ENCODE results near the gene RAD51B. TPM values are rescaled to one million over a fixed set of nuclear protein-coding genes. Genes with fewer than 3 reads are reported as not detected.

RAD51B gene
- total RNA-seq, 1 experiment from 2014 or later, result 29.9 TPM

- ChIA-PET POLR2A (ENCODE audit: unreplicated experiment) (no interaction called here), CTCF (no interaction called here)
- H2AFZ ChIP-seq, result no peak overlapping the region
- no peaks in the 10 kb centered on the region for H3K79me2 ChIP-seq (ENCODE audit: low read depth)
- H3K4me2 ChIP-seq, result no peak overlapping the region
- no peaks in the 10 kb centered on the region for H3K36me3 ChIP-seq (ENCODE audit: low read depth)
- no peaks in the 10 kb centered on the region for H3K27me3 ChIP-seq (ENCODE audit: insufficient read depth, low read depth)
- no peaks in the 10 kb centered on the region for H3F3A ChIP-seq (ENCODE audit: insufficient read depth, low read depth)
- H3K4me1 ChIP-seq (replicated peaks; ENCODE audit: insufficient read depth), result no peaks in the 10 kb centered on the region
- H3K9me2 ChIP-seq (ENCODE audit: insufficient read depth), result no peaks in the 10 kb centered on the region
- no TSS peak for BruUV-seq (replicated peaks)
- no peaks in the 10 kb centered on the region for H4K20me1 ChIP-seq (ENCODE audit: insufficient read depth)
- no peaks in the 10 kb centered on the region for H3K9me3 ChIP-seq (ENCODE audit: insufficient read depth, low read depth)
- TF ChIP-seq EZH2 (IDR thresholded peaks at IDR 0.05; ENCODE audit: low read depth), result no peak
- no peak for TF ChIP-seq CTCF (conservative IDR thresholded peaks at IDR 0.05)
- no peak for DNase-seq
- intact Hi-C loops (cut with micrococcal nuclease; ENCODE audit: unreplicated experiment), result no loop called here
- no peak overlapping the region for H3K27ac ChIP-seq
- H3K4me3 ChIP-seq, result no peak overlapping the region
Measured at GRCh38 chr14:68394118-68394763, 574.7 kb downstream of the RAD51B start.

GRCh38 chr14:68394764-68395143 is 575.2 kb downstream of the RAD51B start:
- ChIA-PET CTCF (no interaction called here), POLR2A (ENCODE audit: unreplicated experiment) (no interaction called here)
- H3K9me3 ChIP-seq (ENCODE audit: insufficient read depth, low read depth), result no peaks in the 10 kb centered on the region
- intact Hi-C loops (cut with micrococcal nuclease; ENCODE audit: unreplicated experiment), result no loop called here
- no TSS peak for BruUV-seq (replicated peaks)
- no peaks in the 10 kb centered on the region for H4K20me1 ChIP-seq (ENCODE audit: insufficient read depth)
- DNase-seq, result no peak
- no peaks in the 10 kb centered on the region for H3K36me3 ChIP-seq (ENCODE audit: low read depth)
- H3K4me3 ChIP-seq, result no peak overlapping the region
- H3K4me1 ChIP-seq (replicated peaks; ENCODE audit: insufficient read depth), result 0 out of 2 replicates have a peak, but pooled peaks cover 1% of the 10 kb centered on the region
- H3K79me2 ChIP-seq (ENCODE audit: low read depth), result no peaks in the 10 kb centered on the region
- no peak overlapping the region for H3K27ac ChIP-seq
- TF ChIP-seq CTCF (conservative IDR thresholded peaks at IDR 0.05) (no peak), EZH2 (IDR thresholded peaks at IDR 0.05; ENCODE audit: low read depth) (no peak)
- no peaks in the 10 kb centered on the region for H3K9me2 ChIP-seq (ENCODE audit: insufficient read depth)
- H2AFZ ChIP-seq, result no peak overlapping the region
- H3F3A ChIP-seq (ENCODE audit: insufficient read depth, low read depth), result no peaks in the 10 kb centered on the region
- H3K4me2 ChIP-seq, result no peak overlapping the region
- H3K27me3 ChIP-seq (ENCODE audit: insufficient read depth, low read depth), result no peaks in the 10 kb centered on the region

GRCh38 chr14:68395604-68396003 is 576.0 kb downstream of the RAD51B start:
- Histone ChIP-seq H2AFZ (no peak overlapping the region), H3K9me3 (ENCODE audit: insufficient read depth, low read depth) (no peaks in the 10 kb centered on the region), H3K27ac (no peak overlapping the region), H3K27me3 (ENCODE audit: insufficient read depth, low read depth) (no peaks in the 10 kb centered on the region), H3K4me3 (no peak overlapping the region), H3K79me2 (ENCODE audit: low read depth) (no peaks in the 10 kb centered on the region), H3K4me1 (replicated peaks; ENCODE audit: insufficient read depth) (peaks cover 10% of the 10 kb centered on the region; the same call in 1 of the 2 replicates), H3K36me3 (ENCODE audit: low read depth) (no peaks in the 10 kb centered on the region), H3K9me2 (ENCODE audit: insufficient read depth) (no peaks in the 10 kb centered on the region), H3K4me2 (no peak overlapping the region), H4K20me1 (ENCODE audit: insufficient read depth) (no peaks in the 10 kb centered on the region), H3F3A (ENCODE audit: insufficient read depth, low read depth) (no peaks in the 10 kb centered on the region)
- no peak for DNase-seq
- intact Hi-C loops (cut with micrococcal nuclease; ENCODE audit: unreplicated experiment), result no loop called here
- ChIA-PET POLR2A (ENCODE audit: unreplicated experiment) (no interaction called here), CTCF (no interaction called here)
- BruUV-seq (replicated peaks), result no TSS peak
- TF ChIP-seq CTCF (conservative IDR thresholded peaks at IDR 0.05), result no peak
